ENCODE results near the gene OR5J2. TPM values are rescaled to one million over a fixed set of nuclear protein-coding genes. Genes with fewer than 3 reads are reported as not detected.

The OR5J2 gene
- total RNA-seq (ENCODE audit: low replicate concordance) = not detected in 2 replicates

DNA sequence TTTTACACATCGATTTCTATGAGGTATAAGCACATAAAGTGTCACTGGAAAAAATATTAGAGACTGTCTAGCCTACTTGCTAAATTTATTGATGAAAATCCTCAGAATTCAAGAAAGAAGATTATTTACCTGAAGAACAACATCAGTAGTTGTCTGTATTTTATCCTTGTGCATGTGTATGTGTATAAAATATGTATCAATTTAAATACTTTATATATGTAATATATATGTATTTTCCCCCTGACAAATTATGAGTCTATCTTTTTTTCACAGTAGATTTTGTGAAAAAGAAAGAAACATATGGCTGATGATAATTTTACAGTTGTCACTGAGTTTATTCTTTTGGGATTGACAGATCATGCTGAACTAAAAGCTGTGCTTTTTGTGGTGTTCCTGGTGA lies at the start of gene OR5J2:
TSS of gene OR5J2 (plus strand) at position 301 of the 400 bp plus-strand sequence. CDS start at position 301, 0 bp downstream.

DNA sequence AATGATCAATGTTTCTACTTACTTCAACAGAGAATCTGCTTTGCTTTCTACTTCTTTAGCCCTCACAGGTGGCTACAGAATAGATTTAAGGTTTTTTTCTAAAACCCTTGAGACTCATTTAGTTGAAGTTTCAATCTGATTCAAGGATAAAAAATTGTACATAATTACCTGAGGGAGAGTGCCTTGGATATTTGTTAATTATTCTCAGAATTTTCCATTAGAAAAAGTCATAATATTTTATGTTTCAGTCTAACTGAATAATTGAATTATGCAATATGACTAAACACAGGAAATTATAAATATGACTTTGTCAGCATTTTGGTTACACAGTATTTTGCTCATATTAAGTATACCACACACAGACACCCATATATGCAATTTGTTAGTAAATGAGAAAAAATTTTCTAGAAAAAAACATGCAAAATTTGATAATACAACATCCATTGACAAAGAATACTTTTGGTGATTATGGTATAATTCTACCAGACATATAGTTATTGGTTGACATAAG lies 36.2 kb upstream of the OR5J2 start, which contains the start of gene OR8J3:
TSS of gene OR8J3 (minus strand) at position 51 of the 511 bp plus-strand sequence. CDS start 2,483 bp downstream, outside the sequence.

DNA sequence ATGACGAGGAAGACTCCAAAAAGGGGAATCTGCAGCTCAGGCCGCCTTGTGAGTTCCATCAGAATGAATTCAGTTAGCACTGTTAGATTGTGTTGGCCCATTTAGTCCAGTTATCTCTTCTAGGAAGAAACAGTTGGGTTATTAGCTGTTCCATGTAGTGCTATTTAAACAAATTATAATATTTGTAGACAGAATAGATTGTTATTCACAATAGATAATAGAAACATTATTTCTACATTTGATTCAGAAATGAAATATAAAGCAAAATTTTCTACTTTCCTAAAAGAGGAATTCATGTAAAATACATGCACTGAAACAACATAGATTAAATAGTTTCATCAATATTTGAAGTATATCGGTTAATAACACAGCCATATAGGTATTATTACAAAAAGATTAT lies 16.2 kb upstream of the OR5J2 start, which contains the start of gene OR8K5:
TSS of gene OR8K5 (minus strand) at position 101 of the 400 bp plus-strand sequence. CDS start at position 101, 0 bp downstream.

Other genes starting within 250 kb of the OR5J2 start
- gene OR5I1, start 240.2 kb upstream of the OR5J2 start, total RNA-seq (ENCODE audit: low replicate concordance) = not detected in 2 replicates
- not detected in 2 replicates for gene OR10AG1, start 206.7 kb upstream of the OR5J2 start, total RNA-seq (ENCODE audit: low replicate concordance)
- not detected in 2 replicates for gene OR5F1, start 182.0 kb upstream of the OR5J2 start, total RNA-seq (ENCODE audit: low replicate concordance)
- gene OR5AS1, start 149.0 kb upstream of the OR5J2 start, total RNA-seq (ENCODE audit: low replicate concordance) = not detected in 2 replicates
- gene OR8I2, start 83.3 kb upstream of the OR5J2 start, total RNA-seq (ENCODE audit: low replicate concordance) = not detected in 2 replicates
- not detected in 2 replicates for gene OR8H2, start 72.9 kb upstream of the OR5J2 start, total RNA-seq (ENCODE audit: low replicate concordance)
- not detected in 2 replicates for gene OR8H3, start 54.2 kb upstream of the OR5J2 start, total RNA-seq (ENCODE audit: low replicate concordance)
- not detected in 2 replicates for gene OR8J3, start 36.4 kb upstream of the OR5J2 start, total RNA-seq (ENCODE audit: low replicate concordance)
- gene OR8K5, start 16.3 kb upstream of the OR5J2 start, total RNA-seq (ENCODE audit: low replicate concordance) = not detected in 2 replicates
- gene OR5T2, start 57.6 kb downstream of the OR5J2 start, total RNA-seq (ENCODE audit: low replicate concordance) = not detected in 2 replicates
- gene OR5T3, start 75.6 kb downstream of the OR5J2 start, total RNA-seq (ENCODE audit: low replicate concordance) = not detected in 2 replicates
- not detected in 2 replicates for gene OR5T1, start 97.5 kb downstream of the OR5J2 start, total RNA-seq (ENCODE audit: low replicate concordance)
- not detected in 2 replicates for gene OR8H1, start 115.6 kb downstream of the OR5J2 start, total RNA-seq (ENCODE audit: low replicate concordance)
- not detected in 2 replicates for gene OR8K3, start 138.5 kb downstream of the OR5J2 start, total RNA-seq (ENCODE audit: low replicate concordance)
- not detected in 2 replicates for gene OR8K1, start 169.4 kb downstream of the OR5J2 start, total RNA-seq (ENCODE audit: low replicate concordance)
- not detected in 2 replicates for gene OR8J1, start 177.7 kb downstream of the OR5J2 start, total RNA-seq (ENCODE audit: low replicate concordance)
- not detected in 2 replicates for gene OR8U1, start 199.0 kb downstream of the OR5J2 start, total RNA-seq (ENCODE audit: low replicate concordance)
- not detected in 2 replicates for gene OR5AL1, start 236.1 kb downstream of the OR5J2 start, total RNA-seq (ENCODE audit: low replicate concordance)

Data from smooth muscle cell of the coronary artery (primary cell).